ENCODE data around the gene DLG1. TPM values are rescaled to one million over a fixed set of nuclear protein-coding genes. Genes with fewer than 3 reads are reported as not detected.

The DLG1 gene
- total RNA-seq, 1 donor from 2014 or later, result 168 TPM

DNA sequence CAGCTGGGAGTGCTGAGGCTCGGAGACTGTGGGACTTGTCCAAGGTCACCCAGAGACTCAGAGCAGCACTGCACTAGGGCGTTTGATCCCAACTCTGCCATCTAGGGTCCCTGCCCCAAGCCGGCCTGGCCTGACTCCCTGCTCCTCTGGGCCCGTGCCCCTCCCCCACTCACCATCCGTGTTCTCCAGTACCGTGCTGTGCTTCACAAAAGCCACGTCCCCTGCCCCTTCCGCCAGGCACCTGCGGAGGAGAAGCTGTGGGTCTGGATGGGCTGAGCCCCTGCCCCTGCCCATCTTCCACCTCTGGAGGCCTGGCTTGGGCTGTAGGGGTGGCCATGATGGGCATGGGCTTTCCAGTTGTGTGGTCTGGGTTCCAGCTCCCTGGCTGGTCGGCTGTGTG is 277.2 kb downstream of the DLG1 start:
- Mint-ChIP-seq H3K27me3 (ENCODE audit: unreplicated experiment) (peaks cover 31% of the 10 kb centered on the region), H3K36me3 (ENCODE audit: unreplicated experiment) (no peaks in the 10 kb centered on the region), H3K4me3 (ENCODE audit: unreplicated experiment) (no peak overlapping the region), H3K9me3 (ENCODE audit: unreplicated experiment) (no peaks in the 10 kb centered on the region), H3K4me1 (ENCODE audit: unreplicated experiment) (peaks cover 12% of the 10 kb centered on the region), H3K27ac (ENCODE audit: unreplicated experiment) (no peak overlapping the region)
- DNase-seq (ENCODE audit: extremely low spot score, unreplicated experiment), result no peak
- TF ChIP-seq CTCF (IDR thresholded peaks at IDR 0.05), result no peak

- DNase-seq (ENCODE audit: extremely low spot score, unreplicated experiment), result no peak
- H3K4me3 Mint-ChIP-seq (ENCODE audit: unreplicated experiment), result no peak overlapping the region
- no peaks in the 10 kb centered on the region for H3K9me3 Mint-ChIP-seq (ENCODE audit: unreplicated experiment)
- H3K27ac Mint-ChIP-seq (ENCODE audit: unreplicated experiment), result no peak overlapping the region
- peaks cover 12% of the 10 kb centered on the region for H3K4me1 Mint-ChIP-seq (ENCODE audit: unreplicated experiment)
- no peaks in the 10 kb centered on the region for H3K36me3 Mint-ChIP-seq (ENCODE audit: unreplicated experiment)
- H3K27me3 Mint-ChIP-seq (ENCODE audit: unreplicated experiment), result peaks cover 31% of the 10 kb centered on the region
- no peak for TF ChIP-seq CTCF (IDR thresholded peaks at IDR 0.05)
Measured at GRCh38 chr3:197019535-197019934, 278.9 kb downstream of the DLG1 start.

DNA sequence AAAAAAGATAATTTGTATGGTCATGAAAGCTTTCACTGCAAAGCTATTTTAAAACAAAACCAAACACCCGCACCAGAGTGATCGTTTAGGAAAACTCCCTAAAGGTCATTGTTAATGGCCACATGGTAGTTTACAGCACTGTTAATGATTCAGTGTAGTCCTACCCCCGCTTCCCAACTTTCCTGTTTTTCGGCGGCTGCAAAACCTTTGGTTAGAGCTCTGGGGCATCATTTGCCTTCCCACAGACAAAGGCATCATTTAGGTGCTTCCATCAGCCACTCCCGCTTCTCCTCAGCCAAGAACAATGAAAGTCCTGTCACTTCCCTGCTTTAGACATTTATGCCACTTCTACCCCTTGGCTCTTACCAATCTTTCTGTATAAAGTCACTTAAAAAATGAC is 279.4 kb downstream of the DLG1 start:
- Mint-ChIP-seq H3K9me3 (ENCODE audit: unreplicated experiment) (no peaks in the 10 kb centered on the region), H3K4me1 (ENCODE audit: unreplicated experiment) (peaks cover 12% of the 10 kb centered on the region), H3K27me3 (ENCODE audit: unreplicated experiment) (peaks cover 31% of the 10 kb centered on the region), H3K36me3 (ENCODE audit: unreplicated experiment) (no peaks in the 10 kb centered on the region), H3K4me3 (ENCODE audit: unreplicated experiment) (no peak overlapping the region), H3K27ac (ENCODE audit: unreplicated experiment) (no peak overlapping the region)
- no peak for TF ChIP-seq CTCF (IDR thresholded peaks at IDR 0.05)
- no peak for DNase-seq (ENCODE audit: extremely low spot score, unreplicated experiment)

GRCh38 chr3:197017003-197017402 is 281.4 kb downstream of the DLG1 start:
- Mint-ChIP-seq H3K27ac (ENCODE audit: unreplicated experiment) (no peak overlapping the region), H3K36me3 (ENCODE audit: unreplicated experiment) (no peaks in the 10 kb centered on the region), H3K27me3 (ENCODE audit: unreplicated experiment) (peaks cover 22% of the 10 kb centered on the region), H3K4me1 (ENCODE audit: unreplicated experiment) (no peaks in the 10 kb centered on the region), H3K9me3 (ENCODE audit: unreplicated experiment) (no peaks in the 10 kb centered on the region), H3K4me3 (ENCODE audit: unreplicated experiment) (no peak overlapping the region)
- DNase-seq (ENCODE audit: extremely low spot score, unreplicated experiment), result no peak
- TF ChIP-seq CTCF (IDR thresholded peaks at IDR 0.05), result no peak

DNA sequence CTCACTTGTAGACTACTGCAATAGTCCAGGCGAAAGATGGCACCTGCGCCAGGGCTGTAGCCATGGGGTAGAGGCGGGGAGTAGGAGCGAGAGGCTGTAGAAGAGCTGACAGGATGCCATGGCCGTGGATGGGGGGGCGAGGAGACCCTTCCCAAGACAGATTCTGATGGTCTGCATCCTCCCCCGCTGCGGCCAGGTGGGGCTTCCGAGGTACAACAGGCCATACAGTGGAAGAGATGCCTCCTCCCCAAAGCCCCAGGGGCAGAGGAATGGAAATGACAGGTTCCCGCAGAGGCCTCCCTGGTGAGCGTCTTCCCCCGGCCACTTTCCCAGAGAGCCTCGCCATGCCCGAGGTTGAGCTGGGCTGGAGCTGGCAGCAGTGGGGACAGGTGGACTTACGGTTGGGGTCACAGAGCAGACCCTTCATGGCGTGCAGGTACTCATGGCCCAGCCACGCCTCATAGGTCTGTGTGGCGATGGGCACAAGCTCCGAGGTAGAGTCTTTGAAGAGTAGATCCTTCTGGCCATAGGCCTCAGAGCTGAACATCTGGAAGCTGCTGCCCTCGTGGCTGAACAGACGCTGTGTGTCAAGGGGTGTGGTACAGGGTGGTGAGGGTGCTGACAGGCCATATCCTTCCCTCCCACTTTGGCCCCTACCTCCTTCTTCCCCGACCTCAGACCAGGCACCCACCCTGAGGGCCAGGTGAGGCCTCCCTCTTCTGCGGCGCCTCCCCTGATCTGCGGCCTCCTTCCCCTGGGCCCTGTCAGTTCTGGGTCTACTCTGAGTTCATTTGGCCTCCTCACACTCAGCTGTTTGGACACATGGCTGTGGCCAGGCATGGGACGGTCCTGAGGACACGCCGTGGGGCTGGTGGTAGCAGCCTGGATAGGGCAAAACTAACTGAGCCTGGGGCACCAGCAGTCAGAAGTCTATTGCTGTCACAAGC is 282.3 kb downstream of the DLG1 start:
- no peak for DNase-seq (ENCODE audit: extremely low spot score, unreplicated experiment)
- Mint-ChIP-seq H3K36me3 (ENCODE audit: unreplicated experiment) (no peaks in the 10 kb centered on the region), H3K27ac (ENCODE audit: unreplicated experiment) (no peak overlapping the region), H3K27me3 (ENCODE audit: unreplicated experiment) (peaks cover 17% of the 10 kb centered on the region), H3K4me1 (ENCODE audit: unreplicated experiment) (no peaks in the 10 kb centered on the region), H3K4me3 (ENCODE audit: unreplicated experiment) (no peak overlapping the region), H3K9me3 (ENCODE audit: unreplicated experiment) (no peaks in the 10 kb centered on the region)
- no peak for TF ChIP-seq CTCF (IDR thresholded peaks at IDR 0.05)
